HG03442 (cell line): Measurements from ENCODE around the gene TBC1D2B.
A peak's percentile ranks its signal among the peaks of the same experiment; 100 is the strongest.

ENCODE experiments used
- ATAC-seq: cut with Tn5 transposase; IDR thresholded peaks from one replicate; pipeline ENCODE4 v1.9.1; 2021; ENCODE audit warnings: mild to moderate bottlenecking, moderate library complexity; ENCODE audit not compliant: unreplicated experiment

The TBC1D2B gene

GRCh38 chr15:78073046-78073787 is 4.3 kb downstream of the TBC1D2B start:
- no peak for ATAC-seq

DNA sequence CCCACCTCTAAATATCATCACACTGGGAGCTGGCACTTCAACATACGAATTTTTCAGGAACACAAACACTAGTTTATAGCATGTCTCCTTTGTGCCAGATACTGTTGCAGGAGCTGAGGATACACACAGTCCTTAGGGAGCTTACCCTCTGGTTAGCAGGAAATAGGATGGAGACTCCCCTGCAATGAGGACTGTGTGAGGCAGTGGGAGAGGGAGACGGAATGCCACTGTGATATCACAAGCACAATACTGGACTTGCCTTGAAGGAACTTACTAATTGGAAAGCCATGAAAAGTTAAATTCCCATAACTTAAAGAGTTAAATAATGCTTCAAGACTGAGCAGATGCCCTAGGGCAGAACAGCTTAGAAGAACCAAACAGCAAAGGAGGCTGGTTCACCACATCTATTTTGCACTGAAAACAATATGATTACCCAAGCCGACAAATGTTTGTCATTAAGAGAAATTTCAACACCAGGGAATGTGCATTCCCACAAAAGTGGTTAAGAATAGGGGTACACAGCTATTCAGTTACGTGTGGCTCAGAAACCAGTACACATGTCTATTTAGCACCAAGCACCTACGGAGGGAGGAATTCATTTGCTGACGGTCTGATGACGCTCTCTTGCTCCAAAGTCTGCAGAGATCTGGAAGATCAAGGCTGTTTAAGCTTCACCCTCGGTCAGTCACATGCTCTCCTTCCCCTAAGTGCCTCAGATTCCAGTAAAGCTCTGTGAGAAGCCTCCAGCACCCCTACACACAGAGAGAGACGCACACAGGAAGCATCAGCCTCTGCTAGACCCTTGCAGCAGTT is 5.2 kb downstream of the TBC1D2B start:
- no peak for ATAC-seq

GRCh38 chr15:78071383-78071782 is 6.1 kb downstream of the TBC1D2B start:
- ATAC-seq, result no peak

- no peak for ATAC-seq
Observed at GRCh38 chr15:78070049-78070700, 7.3 kb downstream of the TBC1D2B start.

GRCh38 chr15:78069462-78070029 is 8.0 kb downstream of the TBC1D2B start:
- no peak for ATAC-seq

GRCh38 chr15:78069052-78069414 is 8.5 kb downstream of the TBC1D2B start:
- ATAC-seq, result no peak

DNA sequence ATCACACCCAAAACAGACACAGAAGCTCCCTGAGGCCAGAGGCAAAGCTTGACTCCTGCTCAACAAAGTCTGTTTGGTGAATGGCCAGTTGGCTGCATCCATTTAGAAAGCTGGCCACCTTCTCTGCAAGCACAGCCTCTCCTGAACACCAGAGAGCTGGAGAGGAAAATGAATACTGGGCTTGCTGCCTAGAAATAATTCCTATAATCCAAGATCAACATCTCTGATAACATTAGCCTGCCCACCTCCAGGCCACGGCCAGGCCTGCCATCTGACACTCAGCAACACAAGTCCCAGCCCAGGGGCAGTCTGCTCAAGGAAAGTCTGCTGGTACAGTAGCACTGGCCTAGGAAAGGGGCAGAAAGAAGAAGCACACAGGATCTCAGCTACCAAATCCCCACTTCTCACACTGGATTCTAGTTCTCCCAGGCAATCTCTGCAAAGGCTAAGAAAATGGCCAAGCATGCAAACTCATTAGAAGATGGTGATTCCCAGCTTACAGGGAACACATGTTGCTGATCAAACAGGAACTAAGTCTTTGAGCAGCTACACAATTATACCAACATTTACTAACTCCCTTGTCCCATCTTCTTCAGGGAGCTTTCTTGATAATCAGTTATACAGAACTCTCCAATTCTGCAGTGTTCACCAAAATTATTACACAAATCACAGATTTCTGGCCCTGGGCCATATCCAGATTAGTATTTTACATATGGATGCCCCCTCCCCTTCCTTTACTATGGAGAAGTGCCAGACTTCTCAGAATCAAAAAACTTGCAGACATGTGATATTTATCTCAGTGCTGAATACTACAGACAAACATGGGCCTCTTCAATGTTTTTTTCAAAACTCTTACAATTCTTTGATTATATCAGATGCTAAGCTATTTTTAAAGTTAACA is 9.9 kb downstream of the TBC1D2B start:
- ATAC-seq, result no peak

- peak; percentile 48 for ATAC-seq
Observed at GRCh38 chr15:78065973-78066946, 11.3 kb downstream of the TBC1D2B start.

DNA sequence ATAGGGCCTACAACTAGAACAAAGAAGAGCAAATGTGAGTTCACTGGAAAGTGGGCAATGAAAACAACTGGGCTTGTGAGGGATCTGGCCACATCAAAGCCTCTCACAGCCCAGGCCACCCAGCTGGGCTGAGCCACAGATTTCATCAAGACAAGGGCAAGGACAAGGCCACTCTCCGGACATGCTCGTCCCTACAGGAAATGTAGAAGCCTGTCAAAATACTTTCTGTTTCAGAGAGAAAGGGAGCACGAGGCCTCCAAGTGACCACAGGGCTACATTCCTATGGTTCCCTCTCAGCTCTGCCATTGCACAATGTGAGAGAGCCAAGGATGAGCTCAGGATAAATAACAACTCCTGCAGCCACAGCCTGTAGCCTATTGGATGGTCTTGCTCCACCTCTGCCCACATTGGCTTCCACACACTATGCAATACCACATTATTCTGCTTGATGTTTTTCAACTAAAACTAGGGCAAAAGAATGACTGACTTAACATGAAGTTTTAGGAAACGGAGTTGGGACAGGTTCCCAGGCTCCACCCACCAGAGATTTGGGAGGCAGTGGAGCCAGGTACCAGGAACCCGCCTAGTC is 12.1 kb downstream of the TBC1D2B start:
- ATAC-seq, result no peak

DNA sequence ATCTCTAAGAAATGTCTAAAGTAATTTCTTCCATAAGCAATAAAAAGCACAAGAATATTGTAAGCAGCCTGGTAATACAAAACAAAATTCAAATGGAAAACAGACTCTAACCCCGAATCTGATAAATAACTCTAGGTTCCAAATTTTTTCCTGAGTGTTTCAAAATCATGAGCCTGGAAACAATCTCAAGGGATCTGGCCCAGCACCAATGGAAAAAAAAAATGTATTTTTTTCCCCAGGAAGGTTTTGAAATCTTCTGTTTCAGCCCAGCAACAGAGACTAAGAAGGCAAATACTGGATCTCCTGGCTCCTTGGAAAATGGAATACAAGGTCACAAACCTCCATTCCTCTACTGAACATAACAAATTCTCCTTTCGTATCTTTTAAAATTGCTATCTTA is 13.0 kb downstream of the TBC1D2B start:
- ATAC-seq, result no peak

GRCh38 chr15:78063970-78064385 is 13.5 kb downstream of the TBC1D2B start:
- no peak for ATAC-seq

DNA sequence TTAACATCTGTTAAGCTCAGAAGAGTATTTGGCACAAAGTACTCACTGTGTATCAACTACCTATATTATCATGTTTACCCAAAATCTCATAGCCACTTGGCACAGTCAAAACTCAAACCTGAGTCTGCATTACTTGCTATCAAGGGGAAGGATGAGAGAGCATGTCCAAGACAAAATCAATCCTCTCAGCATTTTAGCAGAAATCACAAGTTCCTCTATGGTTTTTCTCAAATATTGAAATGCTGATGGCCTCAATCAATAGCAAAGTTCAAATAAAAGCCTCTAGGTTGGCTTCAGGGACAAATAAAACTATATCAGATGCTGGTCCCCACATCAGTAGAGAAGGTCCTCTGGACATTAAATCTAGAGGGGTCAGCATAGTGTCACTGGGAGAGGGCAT is 14.3 kb downstream of the TBC1D2B start:
- ATAC-seq, result no peak

DNA sequence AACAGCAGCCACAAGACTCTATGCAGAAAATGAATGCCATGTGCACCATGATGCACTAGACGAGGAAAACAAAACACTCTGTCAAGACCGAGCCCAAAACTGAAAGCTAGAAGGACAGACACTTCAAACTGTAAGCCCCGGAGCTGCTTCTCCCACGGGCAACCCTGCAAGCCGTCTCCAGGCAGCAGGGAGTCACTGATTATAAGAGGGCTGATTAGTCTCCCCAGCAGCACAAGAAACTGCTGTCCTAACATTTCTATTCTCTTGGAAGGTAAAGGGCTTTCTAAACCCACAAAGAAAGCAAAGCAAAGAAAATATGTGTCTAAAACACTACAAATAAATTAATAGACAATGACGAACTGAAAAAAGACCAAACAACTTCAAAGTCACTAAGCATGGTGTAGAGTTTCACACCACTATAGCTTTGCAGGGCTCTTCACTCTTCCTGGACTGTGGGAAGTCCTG is 15.5 kb downstream of the TBC1D2B start:
- peak; percentile 36 for ATAC-seq

DNA sequence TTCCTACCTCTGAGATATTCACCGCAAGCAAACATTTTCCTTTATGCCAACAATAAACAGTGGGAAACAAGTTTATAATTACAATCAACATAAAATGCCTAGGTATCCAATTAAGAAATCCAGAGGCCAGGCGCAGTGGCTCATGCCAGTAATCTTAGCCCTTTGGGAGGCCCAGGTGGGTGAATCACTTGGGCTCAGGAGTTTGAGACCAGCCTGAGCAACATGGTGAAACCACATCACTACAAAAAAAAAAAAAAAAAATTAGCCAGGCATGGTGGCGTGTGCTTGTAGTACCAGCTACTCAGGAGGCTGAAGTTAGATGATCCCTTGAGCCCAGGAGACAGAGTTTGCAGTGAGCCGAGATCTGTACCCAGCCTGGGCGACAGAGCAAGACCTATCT is 17.3 kb downstream of the TBC1D2B start:
- ATAC-seq, result no peak

- no peak for ATAC-seq
Observed at GRCh38 chr15:78059110-78059839, 18.2 kb downstream of the TBC1D2B start.

DNA sequence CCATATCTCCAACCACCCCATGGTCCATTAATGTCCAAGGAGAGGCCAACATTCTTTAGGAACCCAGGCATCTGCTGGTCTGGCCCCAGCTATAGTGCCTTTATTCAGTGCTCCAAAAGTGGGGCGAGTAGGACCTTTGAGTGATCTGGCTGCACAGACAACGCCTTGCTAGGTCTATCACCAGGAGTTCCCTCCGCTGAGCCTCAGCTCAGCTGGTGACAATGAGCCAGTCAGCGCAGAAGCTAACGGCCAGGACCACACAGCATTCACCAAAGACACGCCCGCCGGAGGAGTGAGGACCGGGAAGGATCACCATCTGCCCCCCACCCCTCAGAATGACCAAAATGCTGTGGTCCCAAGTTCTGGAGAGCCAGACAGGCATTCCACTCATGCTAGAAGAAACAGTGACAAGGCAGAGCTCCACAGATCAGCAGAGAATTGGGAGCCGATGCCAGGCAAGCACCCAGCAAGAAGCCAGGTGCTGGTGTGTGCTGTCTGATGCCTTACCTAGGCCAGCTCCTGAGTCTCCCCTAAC is 19.0 kb downstream of the TBC1D2B start:
- no peak for ATAC-seq

GRCh38 chr15:78057803-78058202 is 19.7 kb downstream of the TBC1D2B start:
- no peak for ATAC-seq

DNA sequence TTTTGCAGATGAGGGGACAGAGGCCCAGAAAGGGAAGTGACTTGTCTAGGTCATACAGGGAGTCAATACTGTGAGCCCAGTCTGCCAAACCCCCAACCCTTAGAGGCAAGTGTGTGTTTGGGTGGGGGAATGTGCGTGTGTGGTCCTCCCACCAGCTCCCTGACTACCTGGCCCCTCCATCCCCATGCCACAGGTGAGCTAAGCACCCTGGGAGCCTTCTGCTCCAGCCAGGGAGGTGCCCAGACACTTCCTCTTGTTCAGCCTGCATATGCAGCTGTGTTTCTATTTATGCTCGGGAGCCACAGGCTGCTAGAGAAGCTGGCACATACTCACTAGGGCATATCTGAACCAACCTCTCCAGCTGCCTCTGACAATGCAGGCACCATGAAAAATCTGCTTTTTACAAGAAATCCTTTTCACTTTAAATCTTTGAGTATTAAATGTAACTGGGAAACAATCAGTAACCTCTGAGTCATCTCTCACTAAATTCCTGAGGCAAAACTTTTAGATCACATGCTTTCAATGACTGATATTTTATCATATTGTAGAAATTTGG is 20.7 kb downstream of the TBC1D2B start:
- ATAC-seq, result no peak
